D721Med (cell line): Measurements from ENCODE around the gene OGG1.

ENCODE experiments used
- DNase-seq: peaks from one replicate; pipeline ENCODE4 v3.0.0; 2011; ENCODE audit warnings: low spot score; ENCODE audit not compliant: insufficient read length
- FAIRE-seq: peaks from 2 replicates; lab custom pipeline; 2011; peaks lifted over from hg19 to GRCh38; lab: Jason Lieb, UNC
- CTCF ChIP-seq: IDR thresholded peaks from 2 replicates; pipeline ENCODE4 v1.5.1; 2012; ENCODE audit warnings: mild to moderate bottlenecking, control low read depth; ENCODE audit not compliant: insufficient read depth; ENCODE audit errors: missing control alignments

The OGG1 gene

GRCh38 chr3:9704347-9705322 is 45.1 kb upstream of the OGG1 start:
- TF ChIP-seq CTCF = no peak
- no peak for DNase-seq
- no peak for FAIRE-seq

- no peak for TF ChIP-seq CTCF
- DNase-seq (no peak), FAIRE-seq (no peak)
Observed at GRCh38 chr3:9710174-9710739, 39.5 kb upstream of the OGG1 start.

- TF ChIP-seq CTCF = no peak
- FAIRE-seq (no peak), DNase-seq (no peak)
Observed at GRCh38 chr3:9712415-9712814, 37.3 kb upstream of the OGG1 start.

GRCh38 chr3:9713142-9713541 is 36.6 kb upstream of the OGG1 start:
- no peak for FAIRE-seq
- TF ChIP-seq CTCF = no peak
- no peak for DNase-seq

- FAIRE-seq (no peak), DNase-seq (no peak)
- no peak for TF ChIP-seq CTCF
Observed at GRCh38 chr3:9715136-9715535, 34.6 kb upstream of the OGG1 start.

- TF ChIP-seq CTCF = peak; percentile 51
- DNase-seq (no peak), FAIRE-seq (no peak)
Observed at GRCh38 chr3:9715764-9716437, 33.9 kb upstream of the OGG1 start.
